H1 (cell line): ENCODE results near the gene MLPH. TPM values are rescaled to one million over a fixed set of nuclear protein-coding genes. Genes with fewer than 3 reads are reported as not detected.

ENCODE experiments used
- ATF3 ChIP-seq: IDR thresholded peaks from 2 replicates; pipeline ENCODE4 v1.6.1; 2011; ENCODE audit warnings: low read depth, mild to moderate bottlenecking, low read length; ENCODE audit not compliant: insufficient read depth
- BRCA1 ChIP-seq: IDR thresholded peaks from 2 replicates; pipeline ENCODE4 v1.6.1; 2012; ENCODE audit warnings: low read depth, low read length, improper control_type of control experiment
- polyA plus RNA-seq, 7 experiments: library from polyadenylated mRNA; depleted of rRNA in 3 of 7; stranded (reverse) in 5 of 7; unstranded in 2 of 7; fragments of >200 nt in 5 of 7; fragments of 200-250 nt in 2 of 7; gene quantifications; 1 replicate in 5 of 7; 2 replicates in 1 of 7; 4 replicates in 1 of 7; pipeline versions ENCODE4 v1.2.1 to v1.2.3, GENCODE V29; 2011 to 2013; ENCODE audit warnings: missing spikeins in 2 of 7, mixed read lengths in 2 of 7
- total RNA-seq: library from RNA; stranded (reverse); fragmentation: NEBNext Ultra II Directional; extraction: Animal tissue kit (Norgen Biotek cat#: 25700); gene quantifications from 2 replicates; pipeline ENCODE4 v1.2.1, GENCODE V29; 2021

MLPH gene
- total and polyA plus RNA-seq, 2 of the 8 experiments (the other 6 are each of a cell fraction or from before 2014, with no cell fraction given) = 12.7 to 17.0 TPM

- TF ChIP-seq ATF3 (no peak), BRCA1 (no peak)
Measured at GRCh38 chr2:237558961-237559641, 72.0 kb downstream of the MLPH start (continued).
